Activated naive CD8-positive, alpha-beta T cell treated with anti-CD3 and anti-CD28 coated beads, Interleukin-2, amount 50 U/mL, for 24 hours (primary cell): ENCODE measurements around the gene PRKAR2B.
"Not testable (repeated sequence)": the region's sequence is repeated elsewhere in the genome, so short reads cannot be mapped to it uniquely, and the experiment has no call there.

Experiments used
- ATAC-seq: fragments of 150-1000 bp; cut with Tn5 transposase; one replicate; pipeline ENCODE4 v1.10.0; 2021
- DNase-seq: peaks from one replicate; pipeline ENCODE4 v3.0.0; 2021
- H3K27ac Mint-ChIP-seq: one replicate; pipeline ENCODE4 v1.8.0; 2021; ENCODE audit warnings: mild to moderate bottlenecking, mixed read lengths
- H3K27me3 Mint-ChIP-seq: one replicate; pipeline ENCODE4 v1.8.0; 2021; ENCODE audit warnings: mixed read lengths
- H3K36me3 Mint-ChIP-seq: one replicate; pipeline ENCODE4 v1.8.0; 2021; ENCODE audit warnings: low read depth, mixed read lengths
- H3K4me1 Mint-ChIP-seq: one replicate; pipeline ENCODE4 v1.8.0; 2021; ENCODE audit warnings: mixed read lengths
- H3K4me3 Mint-ChIP-seq: one replicate; pipeline ENCODE4 v1.8.0; 2021; ENCODE audit warnings: mild to moderate bottlenecking, moderate library complexity, mixed read lengths
- H3K9me3 Mint-ChIP-seq: one replicate; pipeline ENCODE4 v1.8.0; 2021; ENCODE audit warnings: mixed read lengths

The PRKAR2B gene

GRCh38 chr7:107125475-107125874, 81.0 kb downstream of the PRKAR2B start:
- no peaks in the 10 kb centered on the region for H3K27me3 Mint-ChIP-seq
- H3K4me3 Mint-ChIP-seq = peak overlapping the region; percentile 65
- no peaks in the 10 kb centered on the region for H3K36me3 Mint-ChIP-seq
- no peak for ATAC-seq
- peak overlapping the region; percentile 80 for H3K27ac Mint-ChIP-seq
- peaks cover 17% of the 10 kb centered on the region for H3K4me1 Mint-ChIP-seq
- no peak for DNase-seq
- H3K9me3 Mint-ChIP-seq = no peaks in the 10 kb centered on the region

- no peaks in the 10 kb centered on the region for H3K27me3 Mint-ChIP-seq
- H3K4me1 Mint-ChIP-seq = peaks cover 17% of the 10 kb centered on the region
- H3K9me3 Mint-ChIP-seq = no peaks in the 10 kb centered on the region
- DNase-seq (no peak), ATAC-seq (no peak)
- H3K36me3 Mint-ChIP-seq = no peaks in the 10 kb centered on the region
- H3K27ac Mint-ChIP-seq = no peak overlapping the region
- no peak overlapping the region for H3K4me3 Mint-ChIP-seq
Measured at GRCh38 chr7:107128217-107128616, 83.7 kb downstream of the PRKAR2B start.

GRCh38 chr7:107128748-107129147, 84.2 kb downstream of the PRKAR2B start:
- Mint-ChIP-seq H3K9me3 (no peaks in the 10 kb centered on the region), H3K27me3 (no peaks in the 10 kb centered on the region)

GRCh38 chr7:107130487-107131220, 86.1 kb downstream of the PRKAR2B start:
- Mint-ChIP-seq H3K27ac (no peak overlapping the region), H3K36me3 (no peaks in the 10 kb centered on the region), H3K9me3 (no peaks in the 10 kb centered on the region), H3K4me3 (no peak overlapping the region), H3K4me1 (peaks cover 11% of the 10 kb centered on the region), H3K27me3 (no peaks in the 10 kb centered on the region)
- no peak for ATAC-seq
- DNase-seq = no peak

More at GRCh38 chr7:107128748-107129147, 84.2 kb downstream of the PRKAR2B start:
- Mint-ChIP-seq H3K27ac (no peak overlapping the region), H3K4me3 (no peak overlapping the region), H3K4me1 (peaks cover 17% of the 10 kb centered on the region), H3K36me3 (no peaks in the 10 kb centered on the region)
- ATAC-seq (no peak), DNase-seq (no peak)

- H3K27me3 Mint-ChIP-seq = no peaks in the 10 kb centered on the region
- no peak for ATAC-seq
- H3K9me3 Mint-ChIP-seq = no peaks in the 10 kb centered on the region
- H3K36me3 Mint-ChIP-seq = no peaks in the 10 kb centered on the region
- H3K4me1 Mint-ChIP-seq = no peaks in the 10 kb centered on the region
- no peak overlapping the region for H3K27ac Mint-ChIP-seq
- H3K4me3 Mint-ChIP-seq = no peak overlapping the region
- DNase-seq = no peak
Measured at GRCh38 chr7:107133396-107133795, 88.9 kb downstream of the PRKAR2B start.

GRCh38 chr7:107138696-107139420, 94.4 kb downstream of the PRKAR2B start:
- DNase-seq (no peak), ATAC-seq (no peak)
- Mint-ChIP-seq H3K27ac (no peak overlapping the region), H3K27me3 (no peaks in the 10 kb centered on the region), H3K36me3 (no peaks in the 10 kb centered on the region), H3K9me3 (no peaks in the 10 kb centered on the region), H3K4me1 (no peaks in the 10 kb centered on the region), H3K4me3 (no peak overlapping the region)

- H3K27ac Mint-ChIP-seq, ATAC-seq, H3K4me3 Mint-ChIP-seq: not testable (repeated sequence)
Measured at GRCh38 chr7:107143875-107144274, 99.4 kb downstream of the PRKAR2B start.

GRCh38 chr7:107145067-107145838, 100.7 kb downstream of the PRKAR2B start:
- peaks cover 7% of the 10 kb centered on the region for H3K4me1 Mint-ChIP-seq
- H3K36me3 Mint-ChIP-seq = no peaks in the 10 kb centered on the region
- H3K27ac Mint-ChIP-seq = no peak overlapping the region
- DNase-seq = no peak
- no peaks in the 10 kb centered on the region for H3K9me3 Mint-ChIP-seq
- no peak overlapping the region for H3K4me3 Mint-ChIP-seq
- no peak for ATAC-seq
- H3K27me3 Mint-ChIP-seq = no peaks in the 10 kb centered on the region

More at GRCh38 chr7:107143875-107144274, 99.4 kb downstream of the PRKAR2B start:
- not testable (repeated sequence) for DNase-seq, H3K27me3 Mint-ChIP-seq, H3K9me3 Mint-ChIP-seq, H3K36me3 Mint-ChIP-seq, H3K4me1 Mint-ChIP-seq

- H3K27me3 Mint-ChIP-seq = no peaks in the 10 kb centered on the region
- no peaks in the 10 kb centered on the region for H3K9me3 Mint-ChIP-seq
- DNase-seq = peak; percentile 30
- no peaks in the 10 kb centered on the region for H3K36me3 Mint-ChIP-seq
- peak; percentile 77 for ATAC-seq
- H3K4me3 Mint-ChIP-seq = no peak overlapping the region
- H3K27ac Mint-ChIP-seq = no peak overlapping the region
- H3K4me1 Mint-ChIP-seq = peaks cover 7% of the 10 kb centered on the region
Measured at GRCh38 chr7:107147464-107148393, 103.2 kb downstream of the PRKAR2B start.

- Mint-ChIP-seq H3K27me3 (no peaks in the 10 kb centered on the region), H3K4me1 (peaks cover 7% of the 10 kb centered on the region), H3K9me3 (no peaks in the 10 kb centered on the region), H3K36me3 (no peaks in the 10 kb centered on the region), H3K4me3 (no peak overlapping the region), H3K27ac (no peak overlapping the region)
- ATAC-seq = no peak
- no peak for DNase-seq
Measured at GRCh38 chr7:107148721-107149120, 104.2 kb downstream of the PRKAR2B start.

- Mint-ChIP-seq H3K27me3 (no peaks in the 10 kb centered on the region), H3K4me1 (peaks cover 7% of the 10 kb centered on the region), H3K4me3 (no peak overlapping the region), H3K9me3 (no peaks in the 10 kb centered on the region), H3K36me3 (no peaks in the 10 kb centered on the region), H3K27ac (no peak overlapping the region)
- no peak for ATAC-seq
- DNase-seq = no peak
Measured at GRCh38 chr7:107149863-107150262, 105.4 kb downstream of the PRKAR2B start.

- Mint-ChIP-seq H3K4me1 (peaks cover 7% of the 10 kb centered on the region), H3K27me3 (no peaks in the 10 kb centered on the region), H3K9me3 (no peaks in the 10 kb centered on the region), H3K27ac (no peak overlapping the region), H3K36me3 (no peaks in the 10 kb centered on the region), H3K4me3 (no peak overlapping the region)
- ATAC-seq (no peak), DNase-seq (peak; percentile 77)
Measured at GRCh38 chr7:107150375-107151073, 106.0 kb downstream of the PRKAR2B start.

GRCh38 chr7:107151538-107151937, 107.0 kb downstream of the PRKAR2B start:
- Mint-ChIP-seq H3K27ac (no peak overlapping the region), H3K4me3 (no peak overlapping the region), H3K27me3 (no peaks in the 10 kb centered on the region), H3K36me3 (no peaks in the 10 kb centered on the region), H3K4me1 (peaks cover 7% of the 10 kb centered on the region), H3K9me3 (no peaks in the 10 kb centered on the region)
- ATAC-seq (no peak), DNase-seq (no peak)
